ENCODE measurements around the gene CELF1.

CELF1 gene

DNA sequence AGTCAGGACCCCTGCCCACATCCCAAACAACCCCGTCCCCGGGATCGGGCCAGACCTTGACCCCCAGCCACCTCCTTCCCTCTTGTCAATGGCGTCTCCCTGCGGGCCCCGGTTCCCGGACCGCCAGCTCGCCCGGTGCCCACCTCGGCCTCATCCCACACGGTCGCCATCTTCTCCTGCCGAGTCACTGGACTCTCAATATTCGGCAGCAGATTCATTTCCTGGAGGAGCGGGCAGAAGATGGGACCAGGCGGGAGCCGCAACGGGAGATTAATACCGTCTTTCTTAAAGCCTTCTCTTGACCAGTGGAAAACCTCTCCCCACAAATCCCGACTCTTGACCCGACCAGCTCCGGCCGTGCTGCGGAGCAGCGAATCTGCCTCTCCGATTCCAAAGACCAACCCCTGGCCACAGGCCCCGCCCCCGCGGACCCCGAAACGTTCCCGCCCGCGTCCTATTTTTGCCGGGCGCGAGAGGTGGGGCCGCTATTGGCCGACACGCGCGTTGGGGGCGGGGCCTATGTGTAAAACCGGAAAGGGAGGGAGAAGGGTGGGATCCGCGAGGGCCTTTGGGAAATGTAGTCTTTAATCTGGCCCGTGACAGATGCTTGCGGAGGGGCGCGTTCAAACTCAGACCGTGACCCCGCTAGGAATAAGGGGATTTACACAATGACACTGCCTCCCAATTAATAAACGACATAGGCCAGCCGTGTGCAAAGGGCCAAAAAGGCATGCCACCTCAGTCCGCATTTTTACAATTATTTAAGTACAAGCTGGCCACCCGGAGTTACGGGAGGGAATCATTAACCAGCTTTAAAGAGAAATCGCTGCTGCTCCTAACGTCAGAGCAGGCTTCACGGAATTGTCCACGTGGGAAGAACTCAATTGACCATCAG is 126.6 kb downstream of the CELF1 start, which contains the start of gene PSMC3:
PSMC3 (minus strand) TSS at position 378 of the 895 bp plus-strand sequence; CDS start at position 218, 160 bp downstream.
- Mint-ChIP-seq H3K27me3 (no peaks in the 10 kb centered on the region), H3K36me3 (peaks cover 13% of the 10 kb centered on the region), H3K27ac (peak within 1 kb of the TSS; percentile 100), H3K4me3 (peak within 1 kb of the TSS; percentile 100), H3K9me3 (no peaks in the 10 kb centered on the region), H3K4me1 (peaks cover 30% of the 10 kb centered on the region)

DNA sequence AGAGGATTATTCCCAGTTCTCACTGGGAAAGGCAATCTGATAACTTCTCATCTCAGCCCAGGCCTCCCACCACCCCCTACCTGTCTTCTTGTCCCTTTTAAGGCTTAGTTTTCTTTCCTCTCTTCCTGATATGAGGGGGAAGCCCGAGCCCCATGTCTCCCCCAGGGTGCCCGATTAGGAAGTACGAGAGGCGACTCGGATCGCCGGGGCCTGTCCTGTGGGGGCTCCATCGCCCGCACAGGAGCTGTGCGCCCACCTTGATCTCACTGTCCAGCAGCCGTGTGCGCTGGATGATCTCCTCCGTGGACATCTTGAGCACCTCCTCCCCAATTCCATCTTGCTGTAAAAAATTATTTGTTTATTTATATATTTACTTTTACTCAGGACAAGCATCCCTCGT is 127.3 kb downstream of the CELF1 start:
- H3K4me3 Mint-ChIP-seq = peak overlapping the region; percentile 100
- H3K27ac Mint-ChIP-seq = peak overlapping the region; percentile 100
- H3K27me3 Mint-ChIP-seq = no peaks in the 10 kb centered on the region
- no peaks in the 10 kb centered on the region for H3K9me3 Mint-ChIP-seq
- H3K36me3 Mint-ChIP-seq = peaks cover 15% of the 10 kb centered on the region
- peaks cover 30% of the 10 kb centered on the region for H3K4me1 Mint-ChIP-seq

DNA sequence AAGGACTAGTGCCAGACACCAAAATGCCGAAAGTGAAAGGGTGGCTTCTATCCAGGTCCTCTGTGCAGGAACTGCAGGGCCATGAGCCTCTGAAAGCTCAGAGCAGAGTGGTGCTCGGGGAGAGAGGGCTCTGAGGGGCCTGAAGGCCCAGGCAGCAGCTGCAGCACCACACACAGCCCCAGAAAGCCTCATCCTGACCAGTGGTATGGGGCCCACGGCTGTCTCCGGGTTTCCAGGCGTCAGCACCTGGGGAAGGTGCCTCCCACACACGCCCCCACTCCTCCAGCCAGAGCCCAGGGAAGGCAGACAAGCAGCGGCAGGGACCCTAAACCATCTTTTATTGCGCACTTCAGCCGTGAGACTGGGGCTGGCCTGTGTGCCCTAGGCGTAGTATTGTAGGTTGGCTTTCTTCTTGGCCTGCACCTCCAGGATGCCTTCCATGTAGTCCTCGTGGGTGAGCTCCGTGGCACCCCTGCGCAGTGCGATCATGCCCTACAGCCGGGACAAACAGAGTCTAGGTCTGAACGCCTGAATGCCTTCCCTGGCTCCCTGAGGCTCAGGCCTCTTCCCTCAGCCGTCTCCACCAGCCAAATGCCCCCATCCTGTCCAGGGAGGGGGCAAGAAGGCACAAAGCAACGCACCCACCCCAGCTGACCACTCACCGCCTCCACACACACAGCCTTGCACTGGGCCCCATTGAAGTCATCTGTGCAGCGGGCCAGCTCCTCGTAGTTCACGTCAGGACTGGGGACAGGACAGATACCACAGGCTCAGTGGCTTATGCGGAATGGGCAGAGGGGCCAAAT is 134.3 kb downstream of the CELF1 start:
- no peaks in the 10 kb centered on the region for H3K27me3 Mint-ChIP-seq
- H3K4me3 Mint-ChIP-seq = no peak overlapping the region
- H3K4me1 Mint-ChIP-seq = no peaks in the 10 kb centered on the region
- no peak overlapping the region for H3K27ac Mint-ChIP-seq
- peaks cover 11% of the 10 kb centered on the region for H3K36me3 Mint-ChIP-seq
- no peaks in the 10 kb centered on the region for H3K9me3 Mint-ChIP-seq

DNA sequence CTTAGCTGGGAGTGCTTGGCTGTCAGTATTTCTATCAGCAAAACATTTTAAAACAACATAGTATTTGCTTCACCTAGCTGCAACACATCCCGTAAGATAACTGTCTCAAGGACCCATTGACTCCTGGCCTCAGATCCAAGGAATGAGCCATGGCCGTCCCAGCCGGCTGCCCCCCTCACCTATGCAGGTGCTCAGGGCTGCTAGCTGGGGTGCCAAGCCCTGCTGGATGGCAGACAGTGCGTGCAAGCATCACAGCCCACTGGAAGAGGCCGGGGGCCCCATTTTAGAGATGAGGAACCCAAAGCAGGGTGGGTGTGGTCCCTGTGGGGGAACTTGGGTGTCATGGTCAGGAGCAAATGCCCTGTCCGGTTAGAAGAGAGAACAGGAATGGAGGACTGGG is 135.2 kb downstream of the CELF1 start:
- H3K4me1 Mint-ChIP-seq = no peaks in the 10 kb centered on the region
- H3K4me3 Mint-ChIP-seq = no peak overlapping the region
- peaks cover 11% of the 10 kb centered on the region for H3K36me3 Mint-ChIP-seq
- no peaks in the 10 kb centered on the region for H3K9me3 Mint-ChIP-seq
- peak overlapping the region; percentile 30 for H3K27ac Mint-ChIP-seq
- H3K27me3 Mint-ChIP-seq = no peaks in the 10 kb centered on the region

DNA sequence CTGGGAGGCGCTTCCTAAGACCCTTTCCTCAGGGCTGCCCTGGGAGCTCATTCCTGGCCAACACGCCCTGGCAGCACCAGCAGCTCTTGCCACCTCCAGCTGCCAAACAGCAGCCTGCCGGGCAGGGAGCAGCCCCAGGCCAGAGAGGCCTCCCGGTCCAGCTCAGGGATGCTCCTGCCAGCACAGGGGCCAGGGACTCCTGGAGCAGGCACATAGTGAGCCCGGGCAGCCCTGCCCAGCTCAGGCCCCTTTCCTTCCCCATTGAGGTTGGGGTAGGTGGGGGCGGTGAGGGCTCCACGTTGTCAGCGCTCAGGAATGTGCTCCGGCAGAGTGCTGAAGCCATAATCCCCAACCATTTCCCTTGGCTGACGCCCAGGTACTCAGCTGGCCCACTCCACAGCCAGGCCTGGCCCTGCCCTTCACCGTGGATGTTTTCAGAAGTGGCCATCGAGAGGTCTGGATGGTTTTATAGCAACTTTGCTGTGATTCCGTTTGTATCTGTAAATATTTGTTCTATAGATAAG is 136.9 kb downstream of the CELF1 start:
- H3K36me3 Mint-ChIP-seq = peaks cover 9% of the 10 kb centered on the region
- no peak overlapping the region for H3K4me3 Mint-ChIP-seq
- H3K27ac Mint-ChIP-seq = no peak overlapping the region
- H3K9me3 Mint-ChIP-seq = no peaks in the 10 kb centered on the region
- no peaks in the 10 kb centered on the region for H3K27me3 Mint-ChIP-seq
- H3K4me1 Mint-ChIP-seq = no peaks in the 10 kb centered on the region
